ENCODE results near the gene USP35. TPM values are rescaled to one million over a fixed set of nuclear protein-coding genes. Genes with fewer than 3 reads are reported as not detected.
"Not testable (repeated sequence)": the region's sequence is repeated elsewhere in the genome, so short reads cannot be mapped to it uniquely, and the experiment has no call there.

The USP35 gene
- total and polyA plus RNA-seq, 5 donors = 7.5 to 16.6 (median 11.5) TPM

DNA sequence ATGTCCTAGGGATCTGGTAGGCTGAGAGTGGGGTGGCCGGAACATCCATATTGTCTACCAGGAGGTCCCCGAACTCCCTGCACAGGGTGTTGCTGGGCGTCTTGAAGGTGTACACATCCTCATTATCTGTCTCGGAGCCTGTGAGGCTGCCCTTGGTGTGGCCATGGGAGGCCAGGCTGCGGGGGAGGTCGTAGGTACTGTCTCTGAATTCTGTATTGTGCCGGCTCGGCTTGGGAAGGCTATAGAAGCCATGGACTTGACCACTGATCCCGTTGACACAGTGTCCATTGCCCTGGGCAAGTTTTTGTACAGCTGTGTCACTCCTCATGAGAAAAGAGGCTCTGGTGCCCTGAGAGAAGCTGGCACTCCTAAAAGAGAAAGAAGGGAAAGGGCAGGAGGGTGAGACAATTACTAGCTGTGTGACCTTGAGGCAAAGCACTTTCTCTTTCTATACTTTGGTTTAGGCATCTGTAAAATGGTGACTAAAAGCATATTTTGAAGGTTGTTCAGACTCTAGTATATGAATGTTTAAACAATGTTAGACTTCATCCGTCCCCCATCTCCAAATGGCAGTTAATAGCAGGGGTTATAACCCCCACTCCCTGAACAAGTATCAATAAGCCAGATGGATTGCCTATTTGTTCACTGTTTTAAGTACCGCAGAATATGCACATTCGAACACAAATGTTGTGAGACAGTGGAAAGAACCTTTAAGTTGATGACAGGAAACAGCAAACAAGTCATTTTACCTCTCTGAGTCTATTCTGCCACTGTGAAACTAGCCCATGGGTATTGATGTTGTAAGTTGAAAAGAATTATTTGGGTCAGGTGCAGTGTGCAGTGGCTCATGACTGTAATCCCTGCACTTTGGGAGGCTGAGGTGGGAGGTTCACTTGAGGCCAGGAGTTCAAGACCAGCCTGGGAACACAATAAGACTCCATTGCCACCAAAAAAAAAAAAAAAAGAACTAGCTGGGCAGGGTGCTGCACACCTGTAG, 38.3 kb downstream of the USP35 start:
- Histone ChIP-seq H3K4me3 (ENCODE audit: low read length) (no peak overlapping the region), H3K9me3 (ENCODE audit: control insufficient read depth, low read length) (no peaks in the 10 kb centered on the region), H3K27ac (ENCODE audit: low read length) (no peak overlapping the region), H3K27me3 (ENCODE audit: control insufficient read depth, insufficient read depth) (no peaks in the 10 kb centered on the region), H3K4me1 (ENCODE audit: control insufficient read depth, insufficient read depth, low read length) (peaks cover 10% of the 10 kb centered on the region)
- intact Hi-C loops (cut with DNase I) = loop anchor here (5.0 to 10.0 kb wide), 5 partner anchors 188 to 338 kb away; partner anchors contain the start of gene GAB2 (in 2 of the 4)
- WGBS = 94% methylated on average over 12 of the region's 12 CpGs
- DNase-seq = no peak
- no peak for ATAC-seq

DNA sequence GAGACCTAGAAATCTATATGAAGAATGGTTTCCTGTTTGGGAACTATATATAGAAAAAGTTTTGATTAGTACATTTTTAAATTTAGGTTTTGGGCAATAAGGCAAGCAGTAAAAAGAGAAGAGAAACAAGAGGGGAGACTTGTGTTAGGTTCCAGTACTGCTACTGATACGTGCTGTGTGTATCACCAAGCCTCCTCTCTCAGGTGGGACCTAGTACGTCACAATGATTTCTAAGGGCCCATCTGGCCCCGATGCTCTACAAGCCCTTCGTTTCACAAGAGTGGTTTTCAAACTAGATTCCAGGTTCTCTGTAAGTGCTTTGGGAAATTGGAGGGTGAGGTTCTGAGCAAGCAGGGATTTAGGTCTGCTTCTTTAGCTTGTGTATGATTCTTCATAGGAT, 39.2 kb downstream of the USP35 start:
- ATAC-seq (no peak), DNase-seq (no peak)
- H3K27me3 ChIP-seq (ENCODE audit: control insufficient read depth, insufficient read depth) = no peaks in the 10 kb centered on the region
- intact Hi-C loops (cut with DNase I) = loop anchor here (5.0 to 10.0 kb wide), 5 partner anchors 187 to 337 kb away; partner anchors contain the start of gene GAB2 (in 2 of the 4)
- no peaks in the 10 kb centered on the region for H3K9me3 ChIP-seq (ENCODE audit: control insufficient read depth, low read length)
- WGBS = 93% methylated on average over 4 of the region's 4 CpGs
- peaks cover 10% of the 10 kb centered on the region for H3K4me1 ChIP-seq (ENCODE audit: control insufficient read depth, insufficient read depth, low read length)
- no peak overlapping the region for H3K4me3 ChIP-seq (ENCODE audit: low read length)
- H3K27ac ChIP-seq (ENCODE audit: low read length) = no peak overlapping the region

- no peak for DNase-seq
- no peaks in the 10 kb centered on the region for H3K9me3 ChIP-seq (ENCODE audit: control insufficient read depth, low read length)
- intact Hi-C loops (cut with DNase I) = loop anchor here (5.0 to 10.0 kb wide), 5 partner anchors 186 to 336 kb away; partner anchors contain the start of gene GAB2 (in 2 of the 4)
- peak; percentile 43 to 58 for ATAC-seq
- no peak overlapping the region for H3K27ac ChIP-seq (ENCODE audit: low read length)
- H3K4me1 ChIP-seq (ENCODE audit: control insufficient read depth, insufficient read depth, low read length) = peaks cover 10% of the 10 kb centered on the region
- H3K27me3 ChIP-seq (ENCODE audit: control insufficient read depth, insufficient read depth) = no peaks in the 10 kb centered on the region
- H3K4me3 ChIP-seq (ENCODE audit: low read length) = no peak overlapping the region
- WGBS = 98% methylated on average over 3 of the region's 3 CpGs
Measured at GRCh38 chr11:78228467-78228866, 39.7 kb downstream of the USP35 start.

DNA sequence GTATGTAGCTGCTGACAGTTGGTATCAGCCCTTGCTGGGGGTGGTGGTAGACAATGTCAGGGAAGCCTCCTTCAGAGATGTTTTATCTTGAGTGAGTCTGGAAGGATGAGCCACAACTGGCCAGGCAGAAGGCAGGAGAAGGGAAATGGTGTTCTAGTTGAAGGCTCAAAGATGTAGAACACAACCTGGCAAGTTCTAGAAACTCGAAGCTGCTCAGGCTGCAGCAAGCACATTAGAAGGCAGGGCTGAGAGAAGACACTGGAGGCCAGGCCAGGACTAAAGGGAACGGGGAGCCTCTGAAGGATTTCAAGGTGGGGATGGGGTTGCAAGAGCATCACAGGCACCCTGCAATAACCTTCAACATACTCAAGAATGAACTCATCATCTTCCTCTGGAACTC, 40.4 kb downstream of the USP35 start:
- Histone ChIP-seq H3K4me3 (ENCODE audit: low read length) (no peak overlapping the region), H3K27ac (ENCODE audit: low read length) (no peak overlapping the region), H3K9me3 (ENCODE audit: control insufficient read depth, low read length) (no peaks in the 10 kb centered on the region), H3K27me3 (ENCODE audit: control insufficient read depth, insufficient read depth) (no peaks in the 10 kb centered on the region), H3K4me1 (ENCODE audit: control insufficient read depth, insufficient read depth, low read length) (peaks cover 10% of the 10 kb centered on the region)
- intact Hi-C loops (cut with DNase I) = loop anchor here (5.0 to 10.0 kb wide), 5 partner anchors 186 to 336 kb away; partner anchors contain the start of gene GAB2 (in 2 of the 4)
- 88% methylated on average over 2 of the region's 2 CpGs for WGBS
- DNase-seq (no peak), ATAC-seq (no peak)

GRCh38 chr11:78230161-78230877, 41.6 kb downstream of the USP35 start:
- Histone ChIP-seq H3K4me3 (ENCODE audit: low read length) (no peak overlapping the region), H3K27ac (ENCODE audit: low read length) (no peak overlapping the region), H3K27me3 (ENCODE audit: control insufficient read depth, insufficient read depth) (no peaks in the 10 kb centered on the region), H3K4me1 (ENCODE audit: control insufficient read depth, insufficient read depth, low read length) (peaks cover 10% of the 10 kb centered on the region), H3K9me3 (ENCODE audit: control insufficient read depth, low read length) (no peaks in the 10 kb centered on the region)
- intact Hi-C loops (cut with DNase I) = loop anchor here in 1 of 4 donors (10.0 kb wide), 1 partner anchor 184 kb away; the partner anchor contains the start of gene GAB2
- WGBS = 74% methylated on average over 7 of the region's 7 CpGs
- DNase-seq (no peak), ATAC-seq (peak; percentile 73 to 74)

DNA sequence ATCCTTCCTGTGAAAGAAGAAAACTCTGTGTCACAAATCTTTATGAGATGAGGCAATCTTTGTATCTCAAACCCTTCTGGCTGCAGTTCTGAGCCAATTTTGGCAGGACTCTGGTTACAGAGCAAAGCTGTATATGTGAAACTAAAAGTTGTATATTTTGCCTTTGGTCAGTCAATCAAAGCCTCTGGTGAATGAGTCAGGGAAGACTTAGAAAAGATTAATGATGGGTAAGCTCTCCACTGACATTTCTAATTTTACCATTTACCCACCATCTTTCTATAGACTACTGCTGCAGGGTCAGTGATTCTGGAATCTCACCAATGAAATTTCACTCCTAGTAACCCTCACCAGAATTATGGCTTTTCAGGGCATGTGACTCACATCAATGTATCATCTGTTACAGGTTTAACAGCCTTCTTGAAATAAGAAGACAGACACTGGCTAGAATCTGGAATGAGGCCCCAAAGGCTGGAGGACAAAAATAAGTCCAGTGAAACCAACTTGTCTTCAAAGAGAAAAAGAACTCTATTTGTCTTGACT, 43.3 kb downstream of the USP35 start:
- Histone ChIP-seq H3K27ac (ENCODE audit: low read length) (no peak overlapping the region), H3K4me1 (ENCODE audit: control insufficient read depth, insufficient read depth, low read length) (peaks cover 10% of the 10 kb centered on the region), H3K27me3 (ENCODE audit: control insufficient read depth, insufficient read depth) (no peaks in the 10 kb centered on the region), H3K9me3 (ENCODE audit: control insufficient read depth, low read length) (no peaks in the 10 kb centered on the region), H3K4me3 (ENCODE audit: low read length) (no peak overlapping the region)
- ATAC-seq (peak in 1 of 2 donors; percentile 39), DNase-seq (no peak)
- intact Hi-C loops (cut with DNase I) = loop anchor here in 1 of 4 donors (10.0 kb wide), 1 partner anchor 183 kb away; the partner anchor contains the start of gene GAB2

DNA sequence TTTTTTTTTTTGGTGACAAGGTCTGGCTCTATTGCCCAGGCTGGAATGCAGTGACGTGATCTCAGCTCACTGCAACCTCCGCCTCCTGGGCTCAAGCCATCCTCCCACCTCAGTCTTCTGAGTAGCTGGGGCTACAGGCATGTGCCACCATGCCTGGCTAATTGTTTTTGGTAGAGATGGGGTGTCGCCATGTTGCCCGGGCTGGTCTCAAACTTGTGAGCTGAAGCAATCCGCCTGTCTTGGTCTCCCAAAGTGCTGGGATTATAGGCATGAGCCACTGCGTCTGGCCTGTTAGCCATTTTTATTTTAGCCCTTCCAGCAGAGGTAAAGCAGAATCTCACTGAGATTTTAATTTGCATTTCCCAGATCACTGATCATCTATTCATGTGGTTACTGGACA, 44.3 kb downstream of the USP35 start:
- not testable (repeated sequence) for H3K27me3 ChIP-seq (ENCODE audit: control insufficient read depth, insufficient read depth); DNase-seq; ATAC-seq; H3K27ac ChIP-seq (ENCODE audit: low read length); H3K4me3 ChIP-seq (ENCODE audit: low read length); H3K9me3 ChIP-seq (ENCODE audit: control insufficient read depth, low read length)
- WGBS = 92% methylated on average over 6 of the region's 6 CpGs
- H3K4me1 ChIP-seq (ENCODE audit: control insufficient read depth, insufficient read depth, low read length) = peaks cover 10% of the 10 kb centered on the region
- intact Hi-C loops (cut with DNase I) = loop anchor here in 1 of 4 donors (10.0 kb wide), 1 partner anchor 182 kb away; the partner anchor contains the start of gene GAB2

- intact Hi-C loops (cut with DNase I) = loop anchor here in 1 of 4 donors (10.0 kb wide), 1 partner anchor 181 kb away; the partner anchor contains the start of gene GAB2
- no peaks in the 10 kb centered on the region for H3K27me3 ChIP-seq (ENCODE audit: control insufficient read depth, insufficient read depth)
- no peak for ATAC-seq
Measured at GRCh38 chr11:78234006-78234405, 45.3 kb downstream of the USP35 start.

GRCh38 chr11:78237293-78238046, 48.8 kb downstream of the USP35 start:
- intact Hi-C loops (cut with DNase I) = loop anchor here in 1 of 4 donors (10.0 kb wide), 1 partner anchor 177 kb away; the partner anchor contains the start of gene GAB2
- Histone ChIP-seq H3K9me3 (ENCODE audit: control insufficient read depth, low read length) (no peaks in the 10 kb centered on the region), H3K27ac (ENCODE audit: low read length) (no peak overlapping the region), H3K27me3 (ENCODE audit: control insufficient read depth, insufficient read depth) (no peaks in the 10 kb centered on the region), H3K4me3 (ENCODE audit: low read length) (no peak overlapping the region), H3K4me1 (ENCODE audit: control insufficient read depth, insufficient read depth, low read length) (no peaks in the 10 kb centered on the region)
- no peak for DNase-seq
- ATAC-seq = no peak

More at GRCh38 chr11:78234006-78234405, 45.3 kb downstream of the USP35 start:
- no peak overlapping the region for H3K27ac ChIP-seq (ENCODE audit: low read length)
- no peak overlapping the region for H3K4me3 ChIP-seq (ENCODE audit: low read length)
- no peaks in the 10 kb centered on the region for H3K9me3 ChIP-seq (ENCODE audit: control insufficient read depth, low read length)
- peaks cover 10% of the 10 kb centered on the region for H3K4me1 ChIP-seq (ENCODE audit: control insufficient read depth, insufficient read depth, low read length)
- DNase-seq = no peak
- 97% methylated on average over 5 of the region's 5 CpGs for WGBS

GRCh38 chr11:78239781-78240180, 51.1 kb downstream of the USP35 start:
- peak; percentile 14 to 23 for ATAC-seq
- Histone ChIP-seq H3K4me3 (ENCODE audit: low read length) (no peak overlapping the region), H3K27me3 (ENCODE audit: control insufficient read depth, insufficient read depth) (no peaks in the 10 kb centered on the region), H3K27ac (ENCODE audit: low read length) (no peak overlapping the region), H3K9me3 (ENCODE audit: control insufficient read depth, low read length) (no peaks in the 10 kb centered on the region), H3K4me1 (ENCODE audit: control insufficient read depth, insufficient read depth, low read length) (no peaks in the 10 kb centered on the region)
- intact Hi-C loops (cut with DNase I) = loop anchor here in 1 of 4 donors (10.0 kb wide), 1 partner anchor 175 kb away; the partner anchor contains the start of gene GAB2
- no peak for DNase-seq
- whole genome bisulfite sequencing = 98% methylated on average over 1 of the region's 1 CpG
